ENCODE measurements around the gene RCC2.

The RCC2 gene

DNA sequence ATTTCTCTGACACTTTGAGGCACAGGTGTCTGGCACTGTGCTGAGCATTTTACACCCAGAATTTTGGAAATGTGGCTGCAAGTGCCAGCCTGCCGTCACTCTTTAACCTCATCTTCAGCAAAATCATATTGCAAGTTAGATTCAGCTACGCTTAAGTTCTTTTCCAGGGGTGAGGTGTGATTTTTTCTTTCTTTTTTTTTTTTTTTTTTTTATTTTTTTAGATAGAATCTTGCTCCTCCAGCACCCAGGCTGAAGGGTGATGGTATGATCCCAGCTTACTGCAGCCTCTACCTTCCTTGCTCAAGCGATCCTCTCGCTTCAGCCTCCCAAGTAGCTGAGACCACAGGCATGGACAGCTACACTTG is 2.5 kb upstream of the RCC2 start:
- DNase-seq, result no peak

DNA sequence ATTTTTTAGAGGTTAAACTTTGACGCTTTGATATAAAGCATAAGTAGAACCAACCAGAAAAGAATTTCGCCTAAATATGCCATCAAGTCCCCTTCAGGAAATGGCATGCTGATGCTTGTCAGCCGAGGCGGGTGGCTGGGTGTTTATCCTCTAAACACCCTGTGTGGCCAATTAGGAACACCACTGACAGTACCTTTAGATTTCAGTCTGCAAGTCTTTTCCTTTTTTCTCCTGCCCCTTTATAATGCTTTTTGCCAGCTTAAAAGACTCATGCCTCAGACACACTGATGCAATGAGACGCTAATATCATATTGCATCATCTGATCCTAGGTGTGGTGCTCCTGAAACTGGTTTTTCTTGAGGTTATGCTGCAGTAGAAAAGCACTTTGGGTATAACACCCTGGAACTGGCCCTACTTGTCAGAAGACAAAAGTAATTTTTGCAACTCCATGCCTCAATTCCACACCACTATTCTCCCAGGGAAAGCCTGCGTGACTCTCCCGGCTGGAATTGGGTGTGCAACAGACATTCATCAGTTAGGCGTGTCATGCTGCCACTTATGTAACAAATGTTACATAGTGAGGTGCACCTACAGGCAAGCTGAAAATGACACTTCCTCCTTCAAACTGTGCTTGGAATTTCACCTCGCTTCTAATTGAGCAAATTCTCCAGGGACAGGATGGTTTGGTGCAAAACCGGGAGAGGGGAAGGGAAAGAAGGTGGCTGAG is 2.0 kb upstream of the RCC2 start:
- no peak for DNase-seq

DNA sequence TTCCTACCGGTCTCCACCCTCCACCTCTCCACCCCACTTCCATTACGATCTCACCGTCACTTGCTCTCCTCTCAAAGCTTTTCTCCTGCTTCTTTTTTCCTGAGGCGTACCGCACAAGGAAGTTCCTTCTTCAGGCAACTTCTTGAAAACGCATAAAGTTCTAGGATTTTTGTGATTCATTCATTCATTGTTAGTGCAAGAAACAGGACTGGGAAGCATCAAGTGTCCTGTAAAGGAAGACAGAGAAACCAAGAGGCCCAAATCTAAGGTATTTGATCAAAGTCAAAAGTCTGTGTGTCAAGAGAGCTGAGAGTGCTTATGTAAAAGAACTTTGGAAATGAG is 1.3 kb upstream of the RCC2 start:
- DNase-seq, result no peak

DNA sequence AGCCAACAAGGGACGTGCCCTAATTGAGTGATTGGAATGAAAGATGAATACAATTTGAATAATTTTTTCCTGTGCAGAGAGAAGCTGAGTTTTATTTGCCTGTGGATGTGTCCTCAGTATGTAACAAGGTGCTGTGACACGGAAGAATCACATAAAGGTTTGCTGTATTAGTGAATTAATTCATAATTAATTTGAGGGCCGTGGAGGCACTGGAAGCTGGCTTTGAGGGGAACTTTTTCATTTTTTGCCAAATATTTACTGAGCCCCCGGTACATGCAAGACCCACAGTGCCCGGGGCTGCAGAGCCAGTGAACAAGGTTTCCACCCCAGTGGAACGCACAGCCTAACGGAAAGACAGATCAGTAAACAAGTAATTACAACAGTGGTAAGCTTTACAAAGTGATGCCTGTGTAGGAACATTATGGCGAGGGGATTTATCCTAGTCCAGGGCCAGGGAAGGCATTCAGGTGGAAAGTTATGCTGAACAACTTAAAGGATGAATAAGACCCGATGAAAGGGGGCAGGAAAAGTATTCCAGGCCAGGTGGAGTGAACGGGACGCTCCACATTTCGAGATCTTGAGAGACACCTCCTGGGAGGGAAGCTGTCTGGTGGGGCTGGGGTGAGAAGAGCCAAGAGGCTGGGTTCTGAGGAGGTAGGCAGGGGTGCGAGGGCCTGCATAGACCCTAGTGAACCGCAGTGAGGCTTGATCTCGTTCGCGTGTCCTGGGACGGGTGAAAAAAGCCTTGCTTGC is 773 bp upstream of the RCC2 start:
- DNase-seq, result no peak

DNA sequence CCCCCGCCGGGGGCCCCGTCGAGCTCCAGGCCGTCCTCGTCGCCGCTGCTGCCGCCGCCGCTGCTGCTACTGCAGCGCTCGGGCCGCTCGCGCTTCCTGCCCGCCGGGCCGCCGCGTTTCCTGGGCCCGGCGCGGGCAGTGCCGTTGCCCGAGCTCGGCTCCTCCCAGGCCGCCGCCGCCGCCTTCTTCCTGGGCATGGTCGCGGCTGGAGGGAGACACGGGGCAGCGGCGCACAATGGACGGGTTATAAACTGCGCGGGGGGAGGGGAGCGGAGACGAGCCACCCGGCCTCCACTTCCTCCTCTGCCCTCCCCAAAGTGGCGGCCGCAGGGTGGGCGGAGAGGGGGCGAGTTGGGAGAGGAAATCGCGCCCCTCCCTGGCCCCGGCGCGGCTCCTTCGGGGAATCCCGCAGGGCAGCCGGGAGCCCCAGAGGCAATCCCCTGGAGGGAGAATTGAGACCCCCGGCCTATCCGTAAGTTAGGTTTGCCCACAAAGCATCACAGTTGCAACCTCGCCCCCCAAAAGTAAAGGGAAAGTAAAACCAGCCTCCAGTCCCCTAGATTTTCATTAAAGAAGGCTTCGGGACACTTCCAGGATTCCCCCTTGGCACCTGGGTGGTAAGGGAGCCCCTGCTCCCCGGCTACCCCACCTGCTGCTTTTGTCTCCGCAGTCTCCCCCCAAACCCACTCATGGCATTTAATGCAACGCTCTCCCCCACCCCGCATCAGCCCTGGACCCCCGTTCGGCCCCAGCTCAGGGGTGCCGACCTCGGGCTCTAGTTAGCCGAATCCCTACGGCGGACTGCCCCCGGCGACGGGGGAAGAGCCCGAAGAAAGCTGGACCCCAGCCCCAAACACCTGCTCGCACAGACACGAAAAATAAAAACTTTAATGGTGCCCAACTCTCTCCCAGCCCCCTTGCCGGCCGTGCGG is 893 bp downstream of the RCC2 start:
- DNase-seq, result peak; percentile 73

DNA sequence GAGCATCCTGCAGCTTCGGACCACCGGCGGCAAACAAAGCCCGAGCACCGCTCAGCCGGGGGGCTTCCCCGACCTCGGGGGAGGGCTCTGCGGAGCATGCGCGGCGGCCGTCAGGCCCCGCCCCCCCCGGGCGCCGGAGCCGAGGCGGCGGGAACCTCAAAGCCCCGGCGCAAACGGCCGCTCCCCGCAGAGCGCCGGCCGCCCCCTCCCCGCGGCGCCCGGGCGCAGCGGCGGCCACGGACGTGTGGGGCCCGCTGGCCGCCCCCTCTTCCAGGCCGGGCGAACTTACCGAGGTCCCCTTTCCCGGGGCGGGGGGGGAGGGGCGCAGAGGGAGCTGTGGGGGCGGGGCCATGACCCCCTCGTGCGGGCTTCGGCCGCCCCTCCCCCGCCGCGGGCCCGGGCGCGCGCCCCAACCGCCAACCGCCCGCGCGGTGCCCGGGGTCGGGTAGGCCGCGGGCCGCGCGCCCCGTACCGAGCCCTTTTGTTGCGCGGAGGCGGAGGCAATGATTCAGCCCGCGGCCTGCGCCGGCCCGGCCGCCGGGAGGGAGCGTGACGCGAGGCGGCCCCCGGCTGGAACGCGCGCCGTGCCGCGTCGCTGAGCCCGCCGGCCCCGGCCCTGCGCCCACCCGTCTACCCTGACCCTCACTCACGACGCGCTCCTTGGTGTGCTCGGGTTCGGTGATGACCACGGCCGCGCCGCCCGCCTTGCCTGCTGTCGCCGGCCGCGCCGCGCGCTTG is 1.7 kb downstream of the RCC2 start:
- DNase-seq, result peak; percentile 55

DNA sequence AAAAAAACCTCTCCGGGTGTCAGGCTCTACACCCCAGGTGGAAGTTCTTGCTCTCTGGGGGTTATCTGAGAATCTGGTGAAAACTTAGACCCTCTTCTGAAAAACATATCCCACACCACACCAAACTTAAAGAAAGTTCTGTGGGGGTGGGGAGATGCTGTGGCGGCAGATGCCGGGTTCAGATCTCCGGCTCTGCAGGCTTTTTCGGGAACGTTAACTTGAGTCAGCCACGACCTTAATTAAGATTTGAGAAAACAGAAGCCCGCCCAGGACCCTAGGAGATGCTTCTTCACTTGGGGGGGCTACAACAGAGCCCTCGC is 2.3 kb downstream of the RCC2 start:
- no peak for DNase-seq

DNA sequence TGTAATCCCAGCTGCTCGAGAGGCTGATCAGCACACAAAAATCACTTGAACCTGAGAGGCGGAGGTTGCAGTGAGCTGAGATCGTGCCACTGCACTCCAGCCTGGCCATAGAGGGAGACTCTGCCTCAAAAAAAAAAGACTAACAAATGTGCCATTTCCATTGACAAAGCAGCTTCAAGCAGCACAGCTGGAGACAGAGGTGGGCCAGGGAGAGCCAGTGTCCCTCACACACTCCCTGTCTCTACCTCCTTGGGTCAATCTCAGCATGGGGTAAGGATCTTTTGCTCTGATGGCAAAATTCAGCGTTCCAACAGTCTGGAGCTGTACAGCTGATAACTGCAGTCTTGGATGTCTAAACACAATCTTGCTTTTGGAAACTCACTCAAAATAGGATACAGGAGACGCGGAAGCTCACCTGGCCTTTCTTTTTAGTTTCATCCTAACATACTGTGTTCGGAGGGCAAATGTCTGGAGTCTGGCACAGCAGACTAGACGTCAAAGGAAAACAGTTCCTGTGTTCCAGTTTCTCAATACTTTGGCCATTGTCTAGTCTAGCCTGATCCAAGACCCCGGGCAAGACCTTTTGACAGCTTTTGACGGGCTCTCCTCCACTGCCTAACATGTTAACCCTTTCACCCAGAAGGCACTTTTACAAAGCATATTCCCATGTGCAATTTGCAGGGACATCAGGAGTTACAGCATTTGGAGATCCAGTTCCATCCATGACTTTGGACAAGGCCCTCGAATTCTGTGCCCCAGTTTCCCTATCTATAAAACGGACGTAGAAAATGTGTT is 2.9 kb downstream of the RCC2 start:
- no peak for DNase-seq

DNA sequence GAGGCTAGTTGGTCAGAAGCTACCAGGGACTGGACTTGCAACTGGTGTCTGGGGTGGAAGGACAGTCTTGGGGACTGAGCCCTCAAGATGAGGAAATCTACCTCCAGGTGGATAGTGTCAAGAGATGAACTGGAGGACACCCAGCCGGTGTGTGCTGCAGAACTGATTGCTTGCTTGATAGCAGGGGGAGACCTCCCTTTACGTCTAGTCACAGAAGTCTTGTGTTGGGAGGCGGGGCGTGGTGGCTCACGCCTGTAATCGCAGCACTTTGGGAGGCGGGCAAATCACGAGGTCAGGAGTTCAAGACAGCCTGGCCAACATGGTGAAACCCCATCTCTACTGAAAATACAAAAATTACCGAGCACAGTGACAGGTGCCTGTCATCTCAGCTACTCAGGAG is 4.9 kb downstream of the RCC2 start:
- DNase-seq, result no peak

DNA sequence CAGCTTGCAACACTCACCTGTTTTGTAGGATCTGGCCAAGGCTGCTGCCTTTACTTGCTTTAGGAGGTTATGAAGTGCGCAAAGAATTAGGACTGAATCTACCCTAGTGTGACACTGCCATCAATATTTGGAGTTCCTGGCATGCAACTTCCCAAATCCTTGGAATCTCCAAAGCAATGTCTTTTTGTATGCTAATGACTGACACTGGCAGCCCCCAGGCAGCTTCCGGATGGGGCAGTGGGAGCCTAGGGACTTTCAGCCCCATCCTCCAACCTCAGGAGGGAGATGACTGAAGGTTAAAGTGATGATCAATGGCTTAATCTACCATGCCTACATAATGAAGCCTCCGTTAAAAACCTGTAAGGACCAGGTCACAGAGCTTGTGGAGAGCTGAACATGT is 5.5 kb downstream of the RCC2 start:
- no peak for DNase-seq

DNA sequence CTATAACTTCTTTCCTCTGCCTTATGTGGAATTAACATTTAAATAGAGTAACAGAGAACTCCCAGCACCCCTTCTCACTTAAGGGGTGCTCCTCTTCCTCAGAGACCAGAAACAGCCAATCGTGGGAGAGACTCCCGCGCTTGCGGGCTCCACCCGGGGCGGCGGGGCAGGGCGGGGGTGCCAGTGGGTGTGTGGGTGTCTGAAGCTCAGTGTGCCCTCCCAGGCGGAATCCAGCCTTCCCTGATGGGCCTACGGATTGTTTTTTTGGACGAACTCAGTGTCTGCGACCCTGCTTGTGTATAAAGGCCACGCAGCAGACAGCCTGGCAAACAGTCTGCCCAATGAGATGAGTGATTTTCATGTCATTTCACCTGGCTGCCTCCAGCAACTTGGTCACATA is 6.2 kb downstream of the RCC2 start:
- DNase-seq, result no peak

DNA sequence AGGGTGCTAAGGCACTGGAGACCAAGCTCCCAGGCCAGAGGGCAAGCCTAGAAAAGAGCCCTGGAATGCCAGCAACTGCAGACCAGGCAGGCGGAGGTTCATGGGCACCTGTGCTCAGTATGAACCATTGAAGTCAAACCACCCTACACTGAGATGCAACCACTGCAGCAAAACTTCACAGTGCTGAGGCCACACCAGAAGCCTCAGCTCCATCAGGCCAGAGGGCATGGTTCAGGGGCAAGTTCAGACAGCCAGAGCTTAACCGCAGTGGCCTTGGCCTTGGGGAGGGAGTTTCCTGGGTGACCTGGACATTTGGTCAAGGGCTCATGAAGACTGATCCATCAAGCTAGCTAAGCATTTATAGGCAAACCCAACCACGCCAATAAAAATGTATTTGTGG is 7.1 kb downstream of the RCC2 start:
- DNase-seq, result no peak

DNA sequence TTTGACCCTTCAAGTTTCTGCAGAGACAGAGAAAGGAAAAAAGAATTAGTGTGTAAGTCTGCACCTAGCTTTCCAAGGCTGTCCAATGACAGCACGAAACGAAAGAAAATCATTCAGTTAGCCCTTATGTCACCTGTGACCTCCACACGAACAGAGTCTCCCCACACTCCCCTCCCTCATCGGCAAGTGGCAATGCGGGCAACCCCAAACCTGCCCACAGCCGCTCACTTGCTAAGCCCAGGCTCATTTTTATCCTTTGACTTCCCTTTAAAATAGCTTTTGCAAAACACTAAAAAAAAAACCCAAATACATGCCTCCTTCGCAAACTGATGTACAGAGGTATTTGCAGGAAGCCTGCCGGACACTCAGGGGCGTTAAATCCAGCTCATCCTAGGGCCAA is 10.3 kb downstream of the RCC2 start:
- DNase-seq, result no peak

DNA sequence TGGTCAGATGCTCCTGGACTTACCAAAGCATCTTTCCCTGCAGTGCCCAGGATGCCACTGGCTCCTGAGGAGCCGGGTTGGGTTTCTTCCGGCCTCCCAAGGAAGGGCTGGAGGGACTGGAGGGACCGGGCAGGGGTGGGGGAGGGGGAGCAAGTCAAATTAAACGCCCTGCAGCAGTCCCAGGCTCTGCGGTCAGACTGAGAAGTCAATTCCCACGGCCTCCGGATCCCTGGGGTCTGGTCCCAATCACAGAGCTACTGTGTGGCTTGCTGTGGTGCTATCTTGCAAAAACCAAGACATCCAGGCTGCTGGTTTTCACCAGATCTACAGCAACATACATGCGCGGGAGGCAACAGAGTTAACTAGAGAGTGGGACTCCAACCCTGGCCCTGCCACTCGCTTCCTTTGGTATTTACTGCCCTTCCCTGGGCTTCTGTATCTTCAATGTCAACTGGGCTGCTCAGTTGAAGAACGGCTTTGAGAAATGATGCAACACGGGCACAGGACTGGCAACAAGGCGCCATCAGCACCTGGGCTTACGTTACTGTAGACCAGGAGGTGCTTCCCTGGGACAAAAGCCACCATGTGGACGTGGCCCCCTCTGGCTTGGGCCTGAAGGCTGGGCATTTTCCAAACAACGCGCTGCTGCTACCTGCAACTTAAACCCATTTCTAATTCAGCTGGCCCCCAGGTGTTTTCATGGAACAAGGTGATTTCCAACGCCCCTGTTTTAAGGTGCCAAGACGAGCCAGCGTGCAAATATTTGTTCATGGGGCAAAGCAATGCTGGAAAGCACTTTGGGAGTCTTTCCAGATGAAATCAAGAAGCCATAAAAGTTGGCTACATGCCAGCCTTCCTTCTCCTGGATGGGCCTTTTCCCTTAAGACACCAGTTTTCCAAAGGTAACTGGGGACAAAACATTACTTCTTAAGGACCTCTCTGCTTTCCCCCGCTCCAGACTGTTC is 11.5 kb downstream of the RCC2 start:
- DNase-seq, result no peak

DNA sequence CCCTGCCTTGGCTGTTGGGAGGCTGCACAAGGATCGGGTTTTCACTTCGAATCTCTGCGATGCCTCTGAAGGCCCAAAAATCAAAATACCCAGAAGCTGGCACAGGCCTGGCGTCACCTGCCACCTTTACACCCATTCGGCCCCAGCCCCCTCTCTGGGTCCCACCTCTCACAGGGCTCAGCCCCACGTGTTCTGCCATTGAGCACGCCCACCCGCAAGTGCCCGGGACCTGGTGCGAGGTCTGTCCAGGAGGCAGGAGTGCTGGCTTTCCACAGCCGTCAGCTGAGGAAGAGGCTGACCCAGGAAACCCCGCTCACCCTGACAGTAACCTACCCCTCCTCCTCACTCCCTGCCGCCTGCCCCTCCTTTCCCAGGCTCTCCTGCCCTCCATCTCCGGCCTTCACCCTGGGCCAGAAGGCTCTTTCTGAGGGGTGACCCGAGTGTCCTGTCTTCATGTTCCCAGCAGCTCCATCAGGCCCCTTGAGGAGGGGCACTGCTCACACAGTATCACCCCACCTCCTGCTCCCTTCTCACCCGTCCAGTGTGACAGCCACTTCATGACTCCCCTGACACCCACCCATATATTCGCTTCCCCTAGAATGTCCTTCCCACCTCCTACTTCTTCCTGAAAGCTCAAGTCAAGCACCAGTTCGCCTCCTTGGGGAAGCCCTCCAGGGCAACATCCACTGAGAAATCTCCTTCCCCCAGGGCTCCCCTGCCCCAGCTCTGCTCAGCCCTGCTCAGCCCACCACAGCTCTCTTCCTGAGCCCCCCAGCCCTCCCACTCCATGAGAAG is 13.5 kb downstream of the RCC2 start:
- DNase-seq, result no peak

DNA sequence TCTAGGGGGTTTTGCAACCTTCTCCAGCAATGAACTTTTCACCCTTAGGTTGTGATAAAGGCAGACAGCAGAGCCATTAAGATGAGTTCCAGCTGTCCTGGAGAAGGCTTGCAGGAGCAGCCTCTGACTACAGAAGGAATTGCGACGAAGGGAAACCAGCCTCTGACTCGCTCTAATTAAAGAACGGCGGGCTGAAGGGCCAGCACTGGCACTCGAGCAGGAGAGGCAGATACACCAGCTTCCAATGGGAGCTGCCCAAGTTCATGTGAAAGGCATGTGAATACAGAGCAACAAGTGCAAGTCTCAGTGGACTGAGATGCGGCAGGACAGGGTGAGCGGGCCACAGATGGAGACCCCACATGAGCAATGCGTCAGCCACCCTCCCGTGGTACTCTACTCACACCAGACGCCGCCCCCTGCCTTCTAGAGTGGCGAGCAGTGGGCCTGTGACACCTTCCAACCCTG is 15.7 kb downstream of the RCC2 start:
- DNase-seq, result no peak

DNA sequence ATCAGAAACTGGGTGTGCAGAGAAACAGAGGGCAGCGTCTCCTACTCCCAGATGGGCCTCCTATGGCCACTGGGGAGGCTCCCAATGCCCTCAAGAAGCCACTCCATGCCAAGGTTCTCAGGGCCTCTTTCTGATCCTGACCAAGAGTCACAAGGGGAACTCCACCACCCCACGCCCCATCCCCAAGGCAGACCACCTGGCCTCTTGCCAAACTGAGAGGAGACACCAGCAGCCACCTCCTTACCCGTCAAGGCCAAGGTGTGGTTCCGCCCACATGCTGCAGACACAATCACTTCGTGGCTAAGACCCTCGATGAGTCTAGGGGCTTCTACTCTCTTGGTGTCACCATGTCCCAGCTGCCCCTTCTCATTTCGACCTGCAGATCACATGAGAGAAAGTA is 17.0 kb downstream of the RCC2 start:
- DNase-seq, result no peak

DNA sequence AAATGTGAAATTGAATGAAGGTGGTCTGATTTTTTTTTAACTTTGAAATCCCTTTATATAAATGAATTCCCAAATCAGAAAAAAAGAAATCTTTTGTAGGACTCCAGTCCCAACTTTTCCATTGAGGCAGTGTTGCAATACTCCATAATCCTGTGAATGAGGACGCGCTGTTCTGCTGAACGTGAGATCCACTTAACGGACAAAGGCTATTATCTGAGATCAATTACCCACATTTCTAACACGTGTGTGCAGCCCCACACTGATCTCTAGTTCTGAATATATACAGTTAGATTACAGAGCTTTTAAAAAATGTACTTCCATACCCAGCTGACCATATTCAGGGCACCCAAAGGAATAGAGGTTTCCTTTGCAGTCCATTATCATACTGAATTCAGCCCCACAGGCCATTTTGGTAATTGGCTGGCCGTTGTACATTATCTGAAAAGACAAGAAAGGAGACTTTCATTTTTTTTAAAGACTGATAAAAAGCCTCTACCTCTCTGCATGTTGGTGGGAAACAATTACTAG is 19.0 kb downstream of the RCC2 start:
- no peak for DNase-seq

DNA sequence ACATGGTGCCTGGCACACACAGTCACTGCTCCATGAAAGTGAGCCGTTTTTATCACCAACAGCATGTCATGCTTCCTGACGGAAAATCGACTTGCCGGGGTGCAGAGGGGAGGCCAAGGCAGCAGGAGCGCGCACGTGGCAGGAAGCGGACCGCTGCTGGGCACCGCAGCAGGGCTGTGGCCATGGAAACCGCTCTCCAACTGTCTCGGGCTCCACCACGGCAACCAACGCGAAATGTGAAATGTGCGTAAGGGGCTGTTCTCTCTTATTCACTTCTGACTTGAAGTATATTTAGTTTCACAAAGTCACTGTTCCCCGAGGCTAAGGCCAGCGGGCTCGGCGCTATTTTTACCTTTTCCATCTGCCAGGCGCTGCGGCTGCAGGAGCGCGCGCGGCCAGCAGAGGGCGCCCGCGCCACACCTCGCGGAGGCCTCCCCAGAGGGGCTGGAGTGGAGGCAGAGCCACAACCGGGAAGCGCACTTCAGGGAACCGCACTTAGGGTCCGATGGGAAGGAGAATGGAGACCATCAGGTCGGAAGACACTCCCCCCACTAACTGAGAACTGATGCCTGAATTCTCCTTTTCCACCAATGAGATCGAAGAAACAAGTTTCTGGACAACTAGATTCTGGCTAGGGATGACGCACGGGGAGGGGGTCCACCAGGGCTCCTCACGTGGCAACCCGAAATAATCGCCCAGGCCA is 19.7 kb downstream of the RCC2 start:
- DNase-seq, result peak; percentile 48

Data from EL (cell line).